Fibroblast of lung (primary cell): ENCODE measurements around the gene LIMCH1.

Experiments used
- CTCF ChIP-seq, 2 donors: IDR thresholded peaks in 1 of 2; conservative IDR thresholded peaks in 1 of 2; 1 replicate in 1 of 2; 2 replicates in 1 of 2; pipeline ENCODE4 v1.5.1; 2011 to 2012; ENCODE audit warnings: low read length in 2 of 2, control low read depth in 1 of 2, inconsistent platforms in 1 of 2, low read depth in 1 of 2, mild to moderate bottlenecking in 1 of 2
- EZH2 ChIP-seq: IDR thresholded peaks from 2 replicates; pipeline ENCODE4 v1.5.1; 2012; ENCODE audit warnings: low read length, control low read depth, mild to moderate bottlenecking; ENCODE audit errors: missing control alignments

GRCh38 chr4:41506130-41506529, 31.8 kb upstream of the LIMCH1 start:
- TF ChIP-seq CTCF (conservative IDR thresholded peaks at IDR 0.05 in 1 of 2, IDR thresholded peaks at IDR 0.05 in 1 of 2; ENCODE audit: low read depth in 1 of 2, low read length in 2 of 2): no peak
- no peak for TF ChIP-seq EZH2
